Stimulated activated CD4-positive, alpha-beta T cell treated with anti-CD3 and anti-CD28 coated beads, TNF-alpha, amount 100 ng/mL, for 4 hours (primary cell): ENCODE data around the gene NSL1.
A peak's percentile ranks its signal among the peaks of the same experiment; 100 is the strongest.
"Not testable (repeated sequence)": the region's sequence is repeated elsewhere in the genome, so short reads cannot be mapped to it uniquely, and the experiment has no call there.

ENCODE experiments used
- DNase-seq, 3 experiments: peaks; one replicate each; pipeline ENCODE4 v3.0.0-alpha.2; 2020; ENCODE audit warnings: low read depth in 3 of 3

NSL1 gene, protein sequence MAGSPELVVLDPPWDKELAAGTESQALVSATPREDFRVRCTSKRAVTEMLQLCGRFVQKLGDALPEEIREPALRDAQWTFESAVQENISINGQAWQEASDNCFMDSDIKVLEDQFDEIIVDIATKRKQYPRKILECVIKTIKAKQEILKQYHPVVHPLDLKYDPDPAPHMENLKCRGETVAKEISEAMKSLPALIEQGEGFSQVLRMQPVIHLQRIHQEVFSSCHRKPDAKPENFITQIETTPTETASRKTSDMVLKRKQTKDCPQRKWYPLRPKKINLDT

DNA sequence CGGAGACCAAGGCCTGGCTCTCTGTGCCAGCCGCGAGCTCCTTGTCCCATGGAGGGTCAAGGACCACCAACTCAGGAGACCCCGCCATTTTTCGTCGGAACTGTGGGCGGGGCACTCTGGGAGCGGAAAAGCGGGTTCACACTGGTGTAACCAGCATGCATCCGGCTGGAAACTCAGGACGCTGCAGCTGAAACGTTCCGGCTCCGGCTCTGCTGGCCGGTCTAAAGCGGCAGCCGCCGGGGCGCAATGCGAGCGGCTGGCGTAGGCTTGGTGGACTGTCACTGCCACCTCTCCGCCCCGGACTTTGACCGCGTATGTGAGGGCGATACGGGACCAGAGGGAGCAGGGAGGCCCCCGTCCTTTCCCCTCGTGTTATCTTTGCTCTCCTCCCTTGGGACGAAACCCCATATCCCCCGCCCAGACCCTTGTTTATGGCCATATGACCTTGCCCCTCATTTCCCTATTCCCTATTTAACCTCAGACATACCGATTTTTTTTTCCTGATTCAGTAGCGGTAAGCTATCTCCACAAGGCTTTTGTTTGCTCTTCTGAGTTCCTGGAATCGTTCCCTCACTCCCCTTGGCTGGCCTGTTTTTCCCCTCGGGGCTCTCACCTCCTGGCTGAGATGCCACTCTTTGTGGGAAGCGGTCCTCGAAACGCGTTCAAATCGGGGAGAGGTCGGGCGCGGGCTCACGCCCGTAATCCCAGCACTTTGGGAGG lies at the start of gene NSL1, which contains the start of gene TATDN3:
TSS of gene NSL1 (minus strand) at position 102 of the 720 bp plus-strand sequence. CDS start at position 88, 14 bp downstream.
TSS of gene TATDN3 (plus strand) at position 219 of the 720 bp plus-strand sequence. CDS start at position 247, 28 bp downstream.
- DNase-seq, result peak; percentile 89 to 96 (median 90)

DNA sequence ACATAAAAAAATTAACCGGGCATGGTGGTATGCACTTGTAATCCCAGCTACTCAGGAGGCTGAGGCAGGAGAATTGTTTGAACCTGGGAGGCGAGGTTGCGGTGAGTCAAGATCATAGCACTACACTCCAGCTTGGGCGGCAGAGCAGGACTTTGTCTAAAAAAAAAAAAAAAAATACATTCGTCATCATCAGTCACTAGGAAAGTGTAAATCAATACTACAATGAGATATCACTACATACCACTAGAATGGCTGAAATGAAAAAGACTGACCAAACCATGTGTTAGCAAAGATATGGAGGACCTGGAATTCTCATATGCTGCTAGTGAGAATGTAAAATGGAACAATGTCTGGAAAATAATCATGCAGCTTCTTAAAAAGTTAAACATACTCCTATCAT lies 46.6 kb upstream of the NSL1 start:
- no peak for DNase-seq

DNA sequence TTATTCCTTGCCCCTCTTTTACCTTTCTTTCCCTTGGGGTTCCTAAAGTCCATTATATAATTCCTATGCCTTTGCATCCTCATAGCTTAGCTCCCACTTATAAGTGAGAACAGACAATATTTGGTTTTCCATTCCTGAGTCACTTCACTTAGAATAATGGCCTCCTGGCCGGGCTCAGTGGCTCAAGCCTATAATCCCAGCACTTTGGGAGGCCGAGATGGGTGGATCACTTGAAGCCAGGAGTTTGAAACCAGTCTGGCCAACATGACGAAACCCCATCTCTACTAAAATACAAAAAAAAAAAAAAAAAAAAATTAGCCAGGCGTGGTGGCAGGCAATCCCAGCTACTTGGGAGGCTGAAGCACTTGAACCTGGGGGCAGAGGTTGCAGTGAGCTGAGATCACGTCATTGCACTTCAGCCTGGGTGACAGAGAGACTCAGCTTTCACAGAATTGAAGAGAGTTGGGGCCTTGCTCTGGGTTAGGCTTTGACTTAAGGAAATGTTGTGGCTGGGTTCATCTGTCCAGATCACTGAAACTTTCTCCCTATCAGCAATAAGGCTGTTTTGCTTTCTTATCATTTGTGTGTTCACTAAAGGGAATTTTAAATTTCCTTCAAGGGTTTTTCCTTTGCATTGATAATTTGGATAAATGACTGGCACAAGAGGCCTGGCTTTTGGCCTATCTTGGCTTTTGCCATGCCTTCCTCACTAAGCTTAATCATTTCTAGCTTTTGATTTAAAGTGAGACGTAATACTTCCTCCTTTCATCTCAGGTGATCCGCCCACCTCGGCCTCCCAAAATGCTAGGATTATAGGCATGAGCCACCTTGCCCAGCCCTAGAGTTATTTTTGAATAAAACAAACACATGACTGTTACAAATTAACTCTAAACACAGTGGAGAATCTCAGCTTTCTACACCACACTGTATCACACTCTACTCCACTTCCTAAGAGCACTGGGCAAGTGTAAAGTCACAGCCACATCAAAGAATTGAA lies 41.9 kb upstream of the NSL1 start:
- DNase-seq, result not testable (repeated sequence)

DNA sequence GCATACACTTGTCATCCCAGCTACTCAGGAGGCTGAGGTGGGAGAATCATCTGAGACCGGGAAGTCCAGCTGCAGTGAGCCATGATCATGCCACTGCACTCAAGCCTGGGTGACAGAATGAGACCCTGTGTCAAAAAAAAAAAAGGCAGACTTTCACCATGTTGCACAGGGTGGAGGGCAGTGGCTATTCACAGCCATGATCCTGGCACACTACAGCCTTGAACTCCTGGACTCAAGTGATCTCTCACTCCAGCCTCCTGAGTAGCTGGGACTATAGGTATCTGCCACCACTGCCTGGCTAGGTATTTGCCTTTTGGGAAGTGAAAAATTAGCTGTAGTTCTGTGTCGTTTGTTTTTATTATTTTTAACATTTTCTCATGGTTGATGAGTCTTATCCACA lies 36.8 kb upstream of the NSL1 start:
- no peak for DNase-seq

DNA sequence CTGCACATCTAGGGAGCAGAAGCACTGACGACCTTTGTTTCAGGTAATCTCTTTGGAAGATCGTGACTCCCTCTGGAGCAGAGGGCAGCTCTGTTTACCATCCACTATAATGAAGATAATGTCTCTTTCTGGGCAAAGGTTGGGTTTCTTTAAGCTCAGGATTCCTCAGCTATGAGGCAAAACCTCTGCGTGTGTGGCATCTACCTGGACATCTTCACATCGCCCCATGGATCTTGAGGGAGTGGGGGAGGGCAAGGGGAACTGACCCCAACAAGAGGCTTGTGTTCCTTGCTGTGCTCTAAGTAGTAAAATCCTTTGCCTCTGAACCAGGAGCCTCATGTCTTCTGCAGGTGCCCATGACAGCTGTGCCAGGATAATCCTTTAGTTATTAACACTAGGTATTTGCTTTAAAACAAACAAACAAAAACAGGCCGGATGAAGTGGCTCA lies 36.3 kb upstream of the NSL1 start:
- no peak for DNase-seq

DNA sequence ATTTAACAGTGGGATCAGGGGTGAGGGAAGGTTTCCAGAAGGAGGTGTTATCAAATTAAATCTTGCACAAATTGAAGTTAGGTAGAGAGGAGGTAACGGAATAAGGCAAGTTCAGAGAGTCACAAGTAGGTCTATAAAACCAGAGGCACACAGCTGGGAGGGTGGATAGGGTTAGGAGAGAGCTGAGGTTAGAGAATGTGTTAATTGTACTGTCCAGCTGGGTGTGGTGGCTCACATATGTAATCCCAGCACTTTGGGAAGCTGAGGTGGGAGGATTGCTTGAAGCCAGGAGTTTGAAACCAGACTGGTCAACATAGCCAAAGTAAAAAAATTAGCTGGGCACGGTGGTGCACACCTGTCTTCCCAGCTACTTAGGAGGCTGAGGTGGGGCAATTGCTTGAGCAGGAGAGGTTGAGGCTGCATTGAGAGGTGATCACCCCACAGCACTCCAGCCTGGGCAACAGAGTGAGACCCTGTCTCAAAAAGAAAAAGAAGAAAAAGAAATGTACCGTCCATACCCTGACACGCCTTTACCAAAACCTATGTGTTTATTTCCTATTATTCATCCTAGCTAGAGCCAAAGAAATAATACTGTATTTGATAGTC lies 35.7 kb upstream of the NSL1 start:
- DNase-seq, result no peak

DNA sequence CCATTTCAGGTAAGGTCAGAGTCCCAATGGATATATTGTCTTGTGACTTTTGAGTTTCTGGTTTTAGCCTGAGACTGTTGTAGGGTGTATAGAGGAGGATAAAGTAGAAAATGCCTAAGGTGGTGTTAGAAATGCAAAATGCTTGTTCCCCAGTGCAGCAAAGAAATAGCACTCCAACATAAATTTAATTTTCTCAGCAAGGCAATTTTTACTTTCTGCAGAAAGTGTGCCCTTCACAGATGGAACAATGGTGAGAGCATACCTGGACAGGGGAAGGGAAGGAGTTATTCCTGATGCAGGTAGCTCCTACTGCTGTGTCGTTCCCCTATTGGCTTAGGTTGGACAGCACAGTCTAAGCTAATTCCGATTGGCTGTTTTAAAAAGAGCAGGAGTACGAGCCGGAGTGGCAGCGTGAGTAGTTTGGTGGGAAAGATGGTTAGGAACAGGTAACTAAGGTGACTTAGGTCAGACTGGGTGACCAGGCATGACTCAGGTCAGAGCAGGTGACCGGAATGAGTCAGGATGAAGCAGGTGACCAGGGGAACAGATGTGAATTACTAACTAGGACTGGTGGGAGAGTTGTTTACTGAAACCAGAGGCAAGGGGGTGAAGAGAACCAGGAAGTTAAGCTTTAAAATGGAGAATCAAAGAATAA lies 34.3 kb upstream of the NSL1 start:
- DNase-seq, result no peak

DNA sequence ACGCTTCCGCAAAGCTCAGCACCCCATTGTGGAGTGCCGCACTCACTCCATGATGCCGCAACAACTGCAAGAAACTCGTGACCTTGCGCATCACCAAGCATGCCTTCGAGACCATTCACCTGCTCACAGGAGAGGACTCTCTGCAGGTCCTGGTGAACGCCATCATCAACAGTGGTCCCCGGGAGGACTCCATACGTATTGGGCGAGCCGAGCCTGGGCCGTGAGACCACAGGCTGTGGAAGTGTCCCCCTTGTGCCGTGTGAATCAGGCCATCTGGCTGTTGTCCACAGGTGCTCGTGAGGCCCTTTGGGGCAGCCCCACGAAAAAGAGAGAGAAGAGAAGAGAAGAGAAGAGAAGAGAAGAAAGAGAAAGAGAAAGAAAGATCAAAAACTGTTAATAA lies 32.6 kb upstream of the NSL1 start:
- DNase-seq, result no peak

DNA sequence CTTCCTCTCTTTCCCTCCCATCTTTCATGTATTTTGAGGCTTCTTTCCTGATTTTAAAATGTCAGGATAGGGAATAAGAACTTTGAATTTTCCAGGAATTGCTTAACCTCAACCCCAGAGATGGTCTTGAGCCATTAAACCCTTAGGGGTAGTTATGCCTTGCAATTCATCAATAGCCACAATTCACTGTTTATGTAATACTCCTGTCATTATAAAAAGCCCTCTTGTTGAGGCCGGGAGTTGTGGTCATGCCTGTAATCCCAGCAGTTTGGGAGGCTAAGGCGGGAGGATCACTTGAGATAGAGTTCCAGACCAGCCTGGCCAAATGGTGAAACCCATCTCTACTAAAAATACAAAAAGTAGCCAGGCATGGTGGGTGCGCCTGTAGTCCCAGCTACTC lies 31.4 kb upstream of the NSL1 start:
- no peak for DNase-seq

DNA sequence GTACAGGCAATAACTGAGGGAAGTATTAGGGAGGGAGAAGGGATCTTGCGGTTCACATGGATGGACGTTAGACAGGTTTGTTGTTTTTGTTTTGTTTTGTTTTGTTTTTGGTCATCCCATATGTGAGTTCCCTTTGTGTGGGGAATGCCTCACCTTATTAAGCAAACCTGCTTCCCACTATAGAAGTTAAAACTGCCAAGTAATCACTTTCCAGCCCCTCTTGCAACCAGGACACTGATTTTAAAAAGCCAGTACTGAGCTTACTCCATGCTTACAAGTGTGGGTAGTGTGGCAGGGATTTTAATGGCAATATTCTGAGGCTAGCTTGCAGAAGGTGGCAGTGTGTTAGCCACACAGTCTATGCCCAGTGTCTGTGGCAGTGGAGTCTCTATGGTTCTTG lies 29.4 kb upstream of the NSL1 start:
- no peak for DNase-seq

DNA sequence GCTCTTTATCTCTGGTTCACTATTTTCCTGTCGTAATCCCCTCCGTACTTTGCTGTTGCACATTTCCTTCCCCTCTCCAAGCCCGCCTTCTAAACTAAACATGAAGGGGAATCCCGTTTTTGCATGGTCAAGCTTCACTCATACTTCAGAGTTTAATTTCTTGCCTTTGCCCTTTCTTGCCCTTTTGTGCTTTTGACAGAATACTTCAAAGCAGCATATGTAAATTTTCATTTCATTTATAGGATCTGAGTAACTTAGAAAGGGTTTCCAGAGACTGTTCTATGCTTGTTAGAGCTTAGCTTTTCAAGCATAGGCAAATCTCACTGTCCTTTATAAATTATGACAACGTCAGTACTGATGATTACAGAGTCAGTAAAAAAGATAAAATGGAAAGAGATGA lies 28.1 kb upstream of the NSL1 start:
- no peak for DNase-seq

DNA sequence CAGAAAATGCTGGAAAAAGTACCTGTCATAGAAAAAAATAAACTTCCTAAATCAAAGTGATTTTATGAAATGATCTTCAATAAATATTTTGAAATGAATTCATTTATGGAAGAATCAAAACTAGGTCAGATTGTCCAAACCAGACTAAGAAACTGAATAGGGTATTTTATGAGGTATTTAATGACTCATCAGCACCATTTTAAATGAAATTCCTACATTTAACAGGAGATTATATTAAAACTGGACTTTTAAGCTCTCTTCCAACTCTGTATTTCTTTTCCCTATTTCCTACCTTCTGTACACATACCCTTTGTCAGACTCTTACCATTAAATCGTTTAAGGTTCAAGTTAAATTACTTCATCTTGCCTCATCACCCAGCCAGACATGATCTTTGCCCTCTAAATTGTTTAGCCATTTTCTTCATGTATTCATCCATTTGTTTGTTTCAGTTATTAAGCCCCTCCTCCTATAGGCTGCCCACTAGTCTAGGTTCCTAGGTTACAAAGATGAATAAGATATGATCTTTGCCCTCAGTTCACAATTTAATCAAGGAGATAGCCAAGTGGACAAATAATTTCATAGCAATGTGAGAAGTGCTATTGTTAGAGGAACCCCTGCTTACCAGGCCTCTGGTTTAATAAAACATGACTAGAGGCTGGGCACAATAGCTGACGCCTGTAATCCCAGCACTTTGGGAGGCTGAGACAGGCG lies 25.1 kb upstream of the NSL1 start:
- no peak for DNase-seq

DNA sequence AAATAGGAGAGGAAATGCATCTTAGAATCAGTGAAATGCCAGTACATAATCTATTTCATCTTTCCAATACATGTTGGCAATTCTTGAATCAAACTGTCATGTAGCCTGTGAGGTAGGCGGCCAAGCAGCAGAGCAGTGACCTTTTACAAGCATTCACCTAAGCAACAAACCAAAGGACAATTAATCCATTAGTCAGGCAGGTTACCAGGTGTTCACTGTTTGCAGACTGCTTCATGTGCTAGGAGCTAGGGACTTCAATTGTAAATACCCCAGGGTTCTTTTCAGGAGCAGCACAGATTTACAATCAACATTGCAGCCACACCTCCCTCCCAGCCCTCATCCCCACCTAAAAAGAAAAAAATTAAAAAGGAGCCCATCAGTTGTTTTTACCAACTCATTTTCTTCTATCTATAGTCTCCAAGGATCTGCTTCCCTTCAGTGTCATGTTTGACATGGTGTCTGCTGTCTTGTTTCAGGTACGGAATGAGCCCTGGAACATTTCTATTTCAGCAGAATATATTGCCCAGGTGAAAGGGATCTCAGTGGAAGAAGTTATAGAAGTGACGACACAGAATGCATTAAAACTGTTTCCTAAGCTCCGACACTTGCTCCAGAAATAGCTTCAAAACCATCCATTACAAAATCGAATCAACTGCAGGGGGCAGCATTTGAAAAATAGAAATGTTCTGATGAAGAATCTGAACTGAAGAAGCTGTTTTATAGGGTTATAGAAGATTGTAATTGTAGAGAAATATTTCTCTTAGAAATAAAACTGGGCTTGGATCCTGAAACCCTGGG lies 23.2 kb upstream of the NSL1 start:
- no peak for DNase-seq

DNA sequence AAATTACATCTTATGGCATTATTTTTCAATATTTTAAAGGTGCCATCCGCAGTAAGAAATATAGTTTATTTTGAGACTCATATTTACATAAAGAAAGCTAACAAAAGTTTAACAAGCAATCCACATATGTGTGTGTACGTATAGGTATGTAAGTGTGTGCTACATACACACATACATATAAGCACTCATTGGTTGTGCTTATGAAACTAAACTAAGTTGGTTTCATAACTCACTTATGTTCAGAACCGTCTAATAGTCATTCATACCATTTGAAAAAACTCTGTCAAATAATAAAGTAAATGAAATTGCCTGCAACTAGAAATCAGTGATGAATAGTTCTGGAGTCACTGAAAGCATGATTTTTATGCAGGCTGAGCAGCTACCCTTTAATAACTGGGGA lies 14.2 kb upstream of the NSL1 start:
- DNase-seq, result no peak

DNA sequence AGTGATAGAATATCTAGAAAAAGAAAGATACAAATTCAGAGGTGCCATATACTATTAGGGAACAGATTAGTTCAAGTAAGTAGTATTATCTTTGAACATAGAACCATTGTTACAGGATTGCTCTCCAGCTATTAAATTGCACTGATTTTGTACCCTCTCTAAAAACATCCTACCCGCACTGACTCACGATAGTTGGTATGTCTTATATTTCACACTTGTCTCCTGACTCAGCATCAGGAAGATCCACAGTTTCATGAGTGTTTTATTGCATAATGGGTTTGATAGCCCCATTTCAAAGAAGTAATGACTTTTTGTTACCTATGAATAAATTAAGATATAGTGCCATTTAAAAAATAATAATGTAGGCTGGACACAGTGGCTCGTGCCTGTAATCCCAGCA lies 6.1 kb upstream of the NSL1 start:
- DNase-seq, result no peak

DNA sequence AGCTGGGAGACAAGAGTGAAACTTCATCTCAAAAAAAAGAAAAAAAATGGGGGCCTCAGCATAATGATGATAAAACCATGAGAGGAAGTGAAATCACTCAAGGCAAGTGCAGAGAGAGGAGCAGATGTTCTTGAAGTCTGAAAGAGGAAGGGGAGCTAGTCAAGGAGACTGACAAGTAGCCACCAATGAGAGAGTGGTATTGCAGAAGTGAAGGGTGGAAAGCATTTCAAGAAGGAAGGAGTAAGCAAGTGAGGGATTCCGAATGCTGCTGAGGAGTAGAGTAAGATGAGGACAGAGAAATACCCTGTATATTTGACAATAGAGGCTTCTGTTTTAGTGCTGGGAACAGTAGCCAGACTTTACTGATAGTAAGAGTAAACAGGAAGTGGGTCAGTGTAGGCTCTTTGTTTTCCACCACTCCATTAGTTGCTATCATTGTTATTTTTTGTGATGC lies 3.0 kb upstream of the NSL1 start:
- DNase-seq, result no peak

DNA sequence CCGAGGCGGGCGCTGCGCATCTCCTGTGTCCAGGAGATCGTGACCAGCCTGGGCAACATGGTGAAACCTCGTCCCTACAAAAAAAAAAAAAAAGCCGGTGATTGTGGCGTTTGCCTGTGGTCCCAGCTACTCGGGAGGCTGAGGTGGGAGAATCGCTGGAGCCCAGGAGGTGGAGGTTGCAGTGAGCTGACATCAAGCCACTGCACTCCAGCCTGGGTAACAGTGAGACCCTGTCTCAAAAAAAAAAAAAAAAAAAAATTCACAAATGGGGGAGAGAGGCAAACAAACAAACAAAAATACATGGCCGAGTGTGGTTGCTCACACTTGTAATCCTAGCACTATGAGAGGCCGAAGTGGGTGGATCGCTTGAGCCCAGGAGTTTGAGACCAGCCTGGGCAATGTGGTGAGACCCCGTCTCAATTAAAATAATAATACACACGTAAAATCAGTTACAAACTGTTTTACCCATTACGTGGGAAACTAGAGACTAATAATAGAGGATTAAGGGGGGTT lies 875 bp upstream of the NSL1 start:
- DNase-seq, result no peak

DNA sequence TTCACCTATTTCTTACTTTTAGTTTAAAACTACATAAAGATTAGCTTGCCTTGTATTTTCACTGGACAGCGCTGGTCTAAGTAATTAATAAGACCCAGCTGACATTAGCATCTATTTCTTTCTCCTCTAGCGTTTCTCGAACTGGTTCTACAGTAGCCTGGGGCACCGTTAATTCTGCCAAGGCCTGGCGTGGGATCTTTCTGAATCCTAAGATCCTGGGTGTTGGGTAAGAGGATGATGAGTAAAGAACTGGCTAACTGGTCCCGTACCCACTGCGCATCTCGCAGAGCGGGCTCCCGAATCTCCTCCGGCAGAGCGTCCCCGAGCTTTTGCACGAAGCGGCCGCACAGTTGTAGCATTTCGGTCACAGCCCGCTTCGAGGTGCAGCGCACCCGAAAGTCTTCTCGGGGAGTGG lies 309 bp downstream of the NSL1 start:
- no peak for DNase-seq

DNA sequence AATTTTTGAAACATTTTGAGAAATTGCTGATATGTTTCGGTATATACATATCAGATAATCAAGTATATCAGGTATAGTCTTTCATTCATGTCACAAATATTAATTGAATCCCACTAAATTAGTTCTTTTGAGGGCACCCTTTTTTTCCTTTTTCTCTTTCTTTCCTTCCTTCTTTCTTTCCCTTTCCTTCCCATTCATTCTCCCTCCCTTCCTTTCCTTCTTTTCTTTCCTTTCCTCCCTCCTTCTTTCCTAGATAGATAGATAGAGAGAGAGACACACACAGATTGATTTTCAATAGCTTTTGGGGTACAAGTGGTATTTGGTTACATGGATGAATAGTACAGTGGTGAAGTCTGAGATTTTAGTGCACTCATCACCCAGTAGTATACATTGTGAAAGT lies 5.7 kb downstream of the NSL1 start:
- DNase-seq, result no peak
